ELR (cell line): ENCODE results near the gene GCH1.

Experiments
- DNase-seq: peaks from one replicate; pipeline ENCODE4 v3.0.0-alpha.2; 2015; ENCODE audit warnings: low read depth

GCH1 gene

GRCh38 chr14:54866588-54866987, 36.0 kb downstream of the GCH1 start:
- DNase-seq = peak; percentile 55

- no peak for DNase-seq
Measured at GRCh38 chr14:54864526-54864925, 38.1 kb downstream of the GCH1 start.

- no peak for DNase-seq
Measured at GRCh38 chr14:54857830-54858269, 44.8 kb downstream of the GCH1 start.

- DNase-seq = no peak
Measured at GRCh38 chr14:54856152-54856551, 46.5 kb downstream of the GCH1 start.

- no peak for DNase-seq
Measured at GRCh38 chr14:54854181-54854580, 48.4 kb downstream of the GCH1 start.

DNA sequence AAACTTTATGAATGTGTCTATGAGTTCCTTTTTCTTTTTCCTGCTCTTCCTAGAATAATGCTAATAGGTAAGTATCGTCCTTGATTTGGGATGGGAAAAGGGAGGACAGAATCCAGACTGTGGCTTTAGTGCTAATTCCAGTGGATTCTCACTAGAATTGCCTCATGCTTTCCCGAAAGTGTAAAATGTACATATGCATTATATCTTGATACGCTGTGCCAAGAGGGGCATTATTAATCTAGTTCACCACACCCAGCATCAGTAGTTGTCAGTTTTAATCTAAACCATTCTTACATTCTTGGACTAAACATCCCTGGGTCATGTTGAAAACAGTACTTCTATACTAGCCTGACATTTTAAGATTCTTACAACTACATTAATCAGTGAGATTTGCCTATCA, 49.3 kb downstream of the GCH1 start:
- DNase-seq = no peak

- no peak for DNase-seq
Measured at GRCh38 chr14:54852215-54852614, 50.4 kb downstream of the GCH1 start.

- no peak for DNase-seq
Measured at GRCh38 chr14:54848910-54849309, 53.7 kb downstream of the GCH1 start.

DNA sequence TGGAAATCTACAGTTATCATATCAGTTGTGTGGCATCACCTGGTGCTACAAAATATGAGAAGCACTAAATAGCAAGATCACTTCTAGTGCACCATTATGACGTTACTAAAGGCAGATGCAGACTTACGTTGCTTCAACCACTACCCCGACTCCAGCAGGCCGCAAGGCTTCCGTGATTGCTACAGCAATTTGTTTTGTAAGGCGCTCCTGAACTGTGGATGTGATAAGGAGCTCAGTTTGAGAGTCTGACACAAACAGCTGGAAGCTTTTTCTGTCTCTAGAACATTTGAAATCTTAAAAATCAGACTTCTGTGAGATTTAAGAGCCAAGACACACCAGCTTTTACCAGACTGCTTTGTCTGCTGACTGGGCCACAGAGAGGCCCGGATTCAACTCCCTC, 57.0 kb downstream of the GCH1 start:
- DNase-seq = no peak

GRCh38 chr14:54844479-54844878, 58.1 kb downstream of the GCH1 start:
- no peak for DNase-seq

DNA sequence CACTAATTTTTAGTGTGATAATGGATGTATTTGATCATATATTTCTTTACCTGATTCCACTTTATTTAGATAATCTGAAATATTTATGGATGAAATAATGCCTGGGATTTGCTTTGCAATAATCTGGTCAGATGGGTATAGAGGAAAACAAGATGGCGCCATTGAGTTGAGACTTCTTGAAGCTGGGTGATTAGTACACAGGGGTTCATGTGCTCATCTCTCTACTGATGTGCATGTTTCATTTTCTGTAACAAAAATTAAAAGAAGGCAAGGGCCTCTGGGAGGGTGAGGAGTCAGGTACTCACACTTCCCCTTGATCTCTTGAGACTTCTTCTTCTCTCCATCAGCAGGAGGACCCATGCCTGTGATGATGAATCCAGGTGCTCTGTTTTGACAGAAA, 61.8 kb downstream of the GCH1 start:
- DNase-seq = no peak

DNA sequence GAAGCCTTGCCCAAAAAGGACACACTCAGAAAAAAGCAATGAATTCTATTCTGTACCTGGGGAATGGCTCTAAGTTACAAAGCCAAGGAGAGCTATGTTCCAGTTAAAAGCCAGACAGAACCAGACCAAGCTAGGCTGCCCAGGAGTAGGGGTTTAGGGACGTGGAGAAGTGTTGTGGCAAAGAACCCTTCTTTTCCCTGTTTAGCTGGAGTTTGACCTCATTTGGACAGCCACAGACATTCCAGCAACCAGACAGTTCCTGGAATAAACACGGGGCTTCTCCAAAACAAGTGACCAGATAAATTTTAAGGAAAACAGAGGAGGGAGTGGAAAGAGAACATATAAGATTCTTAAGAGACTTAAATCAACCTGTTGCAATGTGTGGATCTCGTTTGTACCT, 62.3 kb downstream of the GCH1 start:
- DNase-seq = no peak

DNA sequence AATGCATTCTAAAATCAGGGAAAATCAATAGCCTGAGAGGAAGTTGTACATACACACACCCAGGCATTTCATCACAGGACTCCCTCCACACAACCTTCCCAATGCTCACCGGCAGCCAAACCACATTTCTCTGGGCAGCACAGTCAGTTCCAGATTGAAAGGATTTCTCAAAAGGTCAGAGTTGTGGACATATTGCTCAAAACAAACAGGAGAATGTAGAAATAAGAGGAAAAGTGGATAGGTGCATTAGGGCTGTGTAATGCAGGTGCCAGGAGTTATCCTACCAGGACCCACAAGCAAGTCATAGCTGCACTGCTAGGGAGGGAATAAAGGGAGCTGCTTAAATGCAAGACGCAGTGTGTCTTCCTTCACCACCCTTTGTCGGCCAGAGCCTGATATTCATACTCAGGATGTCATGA, 62.9 kb downstream of the GCH1 start:
- no peak for DNase-seq

DNA sequence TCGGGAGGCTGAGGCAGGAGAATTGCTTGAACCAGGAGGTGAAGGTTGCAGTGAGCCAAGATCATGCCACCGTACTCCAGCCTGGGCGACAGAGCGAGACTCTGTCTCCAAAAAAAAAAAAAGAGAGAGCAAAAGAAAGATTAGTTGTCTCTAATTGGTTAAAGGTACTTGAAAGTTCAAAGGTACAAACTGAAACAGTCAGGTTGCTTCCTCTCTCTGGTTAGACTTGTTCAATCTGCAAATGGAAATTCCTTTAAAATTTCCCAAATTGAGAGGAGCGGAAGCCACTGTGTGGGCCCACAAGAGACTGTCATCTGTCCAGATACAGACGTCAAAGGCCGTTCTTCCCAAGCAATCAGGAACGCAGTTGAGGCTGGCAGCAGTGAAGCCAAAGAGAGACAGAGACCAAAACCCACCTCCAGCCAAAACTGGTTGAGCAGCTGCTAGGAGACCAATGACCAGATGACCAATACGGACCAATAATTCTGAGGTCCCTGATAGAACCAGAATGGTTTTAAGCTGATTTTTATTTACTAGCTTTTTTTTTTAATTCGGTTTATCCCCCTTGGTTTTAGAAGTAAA, 63.6 kb downstream of the GCH1 start:
- no peak for DNase-seq

DNA sequence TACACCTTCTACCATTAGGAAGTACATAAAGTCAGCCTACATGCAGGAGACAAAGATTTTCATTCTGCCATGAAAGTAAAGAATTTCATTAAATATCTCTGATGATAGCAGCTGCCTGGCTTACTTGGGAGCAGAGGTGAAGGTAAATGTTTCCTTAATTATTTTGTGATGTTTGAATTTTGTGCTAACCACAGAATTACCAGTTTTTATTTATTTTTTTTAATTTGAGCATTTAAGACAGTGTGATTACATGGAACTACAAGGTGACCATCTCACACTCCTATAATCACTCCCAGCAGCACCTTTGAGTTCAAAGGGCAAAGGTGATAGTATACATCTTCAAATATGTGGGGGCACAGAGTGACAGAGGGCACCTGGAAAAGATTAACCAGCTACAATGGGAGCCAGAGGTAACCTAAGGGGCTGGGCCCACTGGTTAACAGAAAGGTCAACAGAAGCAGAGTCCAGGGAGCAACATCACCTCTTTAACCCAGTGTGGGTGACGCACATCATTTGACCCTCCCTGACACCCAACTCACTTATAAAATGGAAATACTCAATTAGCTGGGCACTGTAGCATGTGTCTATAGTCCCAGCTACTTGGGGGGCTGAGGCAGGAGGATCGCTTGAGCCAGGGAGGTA, 65.0 kb downstream of the GCH1 start:
- DNase-seq = no peak

- no peak for DNase-seq
Measured at GRCh38 chr14:54836231-54836630, 66.4 kb downstream of the GCH1 start.

DNA sequence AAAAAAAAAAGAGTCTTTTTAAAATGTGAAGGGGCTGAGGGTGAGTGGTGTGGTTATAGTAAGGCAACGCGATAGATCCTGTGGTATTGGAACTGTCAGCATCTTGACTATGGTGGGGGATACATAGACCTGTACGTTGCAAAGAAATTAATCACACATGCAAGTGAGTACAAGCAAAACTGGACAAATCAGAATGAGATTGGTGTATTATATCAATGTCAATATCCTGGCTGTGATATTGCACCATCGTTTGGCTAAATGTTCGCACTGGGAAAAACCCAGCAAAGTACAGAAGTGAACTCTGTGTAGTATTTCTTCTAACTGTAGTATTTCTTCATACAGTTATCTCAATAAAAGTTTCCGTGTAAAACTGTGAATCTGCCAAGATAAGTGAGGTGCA, 67.9 kb downstream of the GCH1 start:
- no peak for DNase-seq

DNA sequence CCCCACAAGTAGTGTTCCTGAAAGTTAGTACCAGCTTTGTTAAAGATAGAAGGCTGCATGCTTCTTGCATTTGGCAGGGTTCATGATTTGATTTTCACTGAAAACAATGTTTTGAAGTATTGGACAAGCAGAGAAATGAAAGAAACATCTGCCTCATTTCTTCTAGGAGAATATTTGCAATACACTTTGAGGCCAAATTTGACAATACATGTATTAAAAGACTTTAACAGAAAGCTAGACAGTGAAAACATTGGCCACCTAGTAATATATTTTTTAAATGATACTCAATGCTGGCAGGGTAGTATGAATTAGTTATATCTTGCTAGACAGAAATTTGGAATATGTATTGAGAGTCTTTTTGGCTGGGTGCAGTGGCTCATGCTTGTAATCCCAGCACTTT, 68.5 kb downstream of the GCH1 start:
- no peak for DNase-seq

- no peak for DNase-seq
Measured at GRCh38 chr14:54830650-54831049, 72.0 kb downstream of the GCH1 start.

GRCh38 chr14:54829486-54830224, 73.0 kb downstream of the GCH1 start:
- DNase-seq = no peak

DNA sequence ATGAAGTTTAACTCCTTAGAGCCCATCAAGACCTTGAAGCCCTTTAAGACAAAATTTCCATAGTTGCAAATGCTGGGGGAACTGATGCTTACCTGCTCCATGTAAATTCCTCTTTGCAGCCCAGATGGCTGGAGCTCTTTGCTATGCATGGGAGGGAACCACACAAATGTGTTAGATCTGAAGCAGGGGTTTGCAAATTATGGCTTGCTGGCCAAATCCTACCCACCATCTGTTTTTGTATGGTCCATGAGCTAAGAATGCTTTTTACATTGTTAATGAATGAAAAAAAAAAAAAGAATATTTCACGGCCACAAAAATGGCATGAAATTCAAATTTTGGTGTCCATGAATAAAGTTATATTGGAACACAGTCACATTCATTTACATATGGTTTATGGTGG, 74.6 kb downstream of the GCH1 start:
- no peak for DNase-seq

- no peak for DNase-seq
Measured at GRCh38 chr14:54823757-54824549, 78.7 kb downstream of the GCH1 start.

DNA sequence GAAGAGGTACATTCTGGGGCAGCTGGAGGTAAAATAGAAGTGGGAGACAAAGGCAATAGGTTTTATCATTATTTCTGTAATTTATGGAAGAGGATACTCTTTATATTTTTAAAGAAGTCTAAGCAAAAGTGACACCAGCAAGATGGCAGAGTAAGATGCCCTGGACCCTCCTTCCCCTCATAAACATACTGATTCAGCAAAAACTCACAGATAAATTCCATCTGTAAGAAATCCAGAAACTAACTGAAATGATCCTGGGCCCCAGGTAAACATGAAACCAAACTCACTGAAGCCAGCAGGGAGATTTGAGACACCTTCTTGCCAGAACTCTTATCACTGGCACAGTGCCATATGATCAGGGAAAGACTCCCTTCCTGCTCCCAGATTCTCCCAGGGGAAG, 79.9 kb downstream of the GCH1 start:
- no peak for DNase-seq
